ENCODE results near the gene NCOA6. TPM values are rescaled to one million over a fixed set of nuclear protein-coding genes. Genes with fewer than 3 reads are reported as not detected.

NCOA6 gene
- total RNA-seq, 3 donors from 2014 or later (not counting 1 experiment from before 2014, with no cell fraction given): 34.7 to 41.6 (median 37.0) TPM

DNA sequence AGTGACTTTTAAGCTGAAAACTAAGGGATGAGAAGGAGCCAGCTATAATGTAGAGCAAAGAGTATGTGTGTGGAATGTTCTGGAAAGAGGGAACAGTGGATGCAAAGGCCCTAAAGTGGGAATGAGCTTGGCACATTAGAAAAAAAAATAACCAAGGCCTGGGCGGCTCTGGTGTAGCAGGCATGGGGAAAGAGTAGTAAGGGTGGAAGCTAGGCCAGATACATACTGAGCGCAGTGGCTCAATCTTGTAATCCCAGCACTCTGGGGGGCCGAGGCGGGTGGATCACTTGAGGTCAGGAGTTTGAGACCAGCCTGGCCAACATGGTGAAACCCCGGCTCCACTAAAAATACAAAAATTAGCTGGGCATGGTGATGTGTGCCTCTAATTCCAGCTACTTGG lies 38.8 kb upstream of the NCOA6 start:
- Mint-ChIP-seq H3K4me1 (no peaks in the 10 kb centered on the region), H3K9me3 (no peaks in the 10 kb centered on the region), H3K27me3 (ENCODE audit: low read depth in 2 of 2) (no peaks in the 10 kb centered on the region), H3K4me3 (no peak overlapping the region), H3K36me3 (no peaks in the 10 kb centered on the region), H3K27ac (no peak overlapping the region)
- Histone ChIP-seq H3K27ac (ENCODE audit: low read length) (no peak overlapping the region), H3K4me1 (ENCODE audit: control insufficient read depth, insufficient read depth, low read length) (no peaks in the 10 kb centered on the region), H3K4me3 (ENCODE audit: low read length) (no peak overlapping the region), H3K27me3 (ENCODE audit: control insufficient read depth, insufficient read depth, low read length) (no peaks in the 10 kb centered on the region), H3K36me3 (ENCODE audit: control insufficient read depth, insufficient read depth, low read length) (no peaks in the 10 kb centered on the region), H3K9me3 (ENCODE audit: control insufficient read depth, insufficient read depth, low read length) (no peaks in the 10 kb centered on the region)
- WGBS (ENCODE audit: insufficient coverage): over 99% methylated on average over 5 of the region's 5 CpGs
- no peak for ATAC-seq
- intact Hi-C loops (cut with micrococcal nuclease): no loop called here
- no peak for DNase-seq
- TF ChIP-seq, protein P1, sequence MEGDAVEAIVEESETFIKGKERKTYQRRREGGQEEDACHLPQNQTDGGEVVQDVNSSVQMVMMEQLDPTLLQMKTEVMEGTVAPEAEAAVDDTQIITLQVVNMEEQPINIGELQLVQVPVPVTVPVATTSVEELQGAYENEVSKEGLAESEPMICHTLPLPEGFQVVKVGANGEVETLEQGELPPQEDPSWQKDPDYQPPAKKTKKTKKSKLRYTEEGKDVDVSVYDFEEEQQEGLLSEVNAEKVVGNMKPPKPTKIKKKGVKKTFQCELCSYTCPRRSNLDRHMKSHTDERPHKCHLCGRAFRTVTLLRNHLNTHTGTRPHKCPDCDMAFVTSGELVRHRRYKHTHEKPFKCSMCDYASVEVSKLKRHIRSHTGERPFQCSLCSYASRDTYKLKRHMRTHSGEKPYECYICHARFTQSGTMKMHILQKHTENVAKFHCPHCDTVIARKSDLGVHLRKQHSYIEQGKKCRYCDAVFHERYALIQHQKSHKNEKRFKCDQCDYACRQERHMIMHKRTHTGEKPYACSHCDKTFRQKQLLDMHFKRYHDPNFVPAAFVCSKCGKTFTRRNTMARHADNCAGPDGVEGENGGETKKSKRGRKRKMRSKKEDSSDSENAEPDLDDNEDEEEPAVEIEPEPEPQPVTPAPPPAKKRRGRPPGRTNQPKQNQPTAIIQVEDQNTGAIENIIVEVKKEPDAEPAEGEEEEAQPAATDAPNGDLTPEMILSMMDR (IDR thresholded peaks at IDR 0.05): no peak

DNA sequence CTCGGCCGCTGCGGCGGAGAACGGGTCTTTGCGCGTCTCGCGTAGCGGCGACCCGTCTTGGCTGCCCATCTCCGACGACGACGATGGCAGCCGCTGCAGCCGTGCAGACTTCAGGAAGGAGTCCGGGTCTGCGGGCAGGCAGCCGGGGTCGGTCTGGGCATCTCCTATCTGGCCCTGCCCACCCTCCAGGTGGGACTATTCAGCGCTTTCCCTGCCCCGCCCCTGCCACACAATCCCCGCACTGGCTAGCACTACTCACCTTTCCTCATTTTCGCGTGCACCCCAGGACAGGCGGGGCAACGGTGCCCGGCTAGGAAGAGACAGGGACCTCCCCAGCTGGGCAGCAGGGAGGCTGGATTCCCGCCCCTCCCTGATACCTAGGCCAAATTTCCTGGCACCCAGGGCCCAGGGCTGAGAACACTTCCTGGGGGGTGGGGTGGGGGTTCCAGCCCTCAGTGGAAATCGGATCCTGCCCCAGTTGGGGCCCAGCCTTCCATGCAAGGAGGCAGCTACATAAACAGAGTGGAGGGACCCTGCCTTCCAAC lies 38.0 kb upstream of the NCOA6 start:
- TF ChIP-seq, protein P1 (IDR thresholded peaks at IDR 0.05): no peak
- Histone ChIP-seq H3K27me3 (ENCODE audit: control insufficient read depth, insufficient read depth, low read length) (no peaks in the 10 kb centered on the region), H3K27ac (ENCODE audit: low read length) (no peak overlapping the region), H3K36me3 (ENCODE audit: control insufficient read depth, insufficient read depth, low read length) (no peaks in the 10 kb centered on the region), H3K4me1 (ENCODE audit: control insufficient read depth, insufficient read depth, low read length) (no peaks in the 10 kb centered on the region), H3K4me3 (ENCODE audit: low read length) (no peak overlapping the region), H3K9me3 (ENCODE audit: control insufficient read depth, insufficient read depth, low read length) (no peaks in the 10 kb centered on the region)
- Mint-ChIP-seq H3K4me3 (no peak overlapping the region), H3K27ac (no peak overlapping the region), H3K9me3 (no peaks in the 10 kb centered on the region), H3K4me1 (no peaks in the 10 kb centered on the region), H3K36me3 (no peaks in the 10 kb centered on the region), H3K27me3 (ENCODE audit: low read depth in 2 of 2) (no peaks in the 10 kb centered on the region)
- 95% methylated on average over 32 of the region's 32 CpGs for WGBS (ENCODE audit: insufficient coverage)
- ATAC-seq (no peak), DNase-seq (no peak)
- intact Hi-C loops (cut with micrococcal nuclease): no loop called here

DNA sequence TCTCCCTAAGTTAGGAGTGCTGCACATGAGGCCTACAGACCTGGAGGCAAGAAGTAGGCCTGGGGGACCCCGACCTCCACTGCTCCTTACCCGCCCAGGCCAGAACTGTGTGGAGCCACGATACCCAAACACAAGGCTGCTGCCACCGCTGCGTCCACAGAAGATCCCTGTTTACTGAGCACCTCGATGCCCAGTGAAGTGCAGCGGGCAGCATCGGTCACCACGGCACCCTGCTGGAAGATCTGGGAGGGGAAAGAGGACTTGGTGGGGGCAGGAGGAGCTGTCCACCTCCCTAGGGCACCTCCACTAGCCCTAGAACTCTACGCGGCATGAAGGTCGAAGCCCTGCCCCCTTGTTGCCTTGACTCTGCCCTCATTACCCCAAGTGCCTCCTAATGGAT lies 37.3 kb upstream of the NCOA6 start:
- H3K9me3 Mint-ChIP-seq: no peaks in the 10 kb centered on the region

More for the DNA sequence above, 37.3 kb upstream of the NCOA6 start:
- H3K27ac Mint-ChIP-seq: no peak overlapping the region
- Histone ChIP-seq H3K36me3 (ENCODE audit: control insufficient read depth, insufficient read depth, low read length) (no peaks in the 10 kb centered on the region), H3K4me1 (ENCODE audit: control insufficient read depth, insufficient read depth, low read length) (no peaks in the 10 kb centered on the region), H3K27me3 (ENCODE audit: control insufficient read depth, insufficient read depth, low read length) (no peaks in the 10 kb centered on the region), H3K9me3 (ENCODE audit: control insufficient read depth, insufficient read depth, low read length) (no peaks in the 10 kb centered on the region), H3K4me3 (ENCODE audit: low read length) (no peak overlapping the region), H3K27ac (ENCODE audit: low read length) (no peak overlapping the region)
- no peaks in the 10 kb centered on the region for H3K4me1 Mint-ChIP-seq
- 94% methylated on average over 12 of the region's 12 CpGs for WGBS (ENCODE audit: insufficient coverage)
- no peak overlapping the region for H3K4me3 Mint-ChIP-seq
- TF ChIP-seq, protein P1 (IDR thresholded peaks at IDR 0.05): no peak
- ATAC-seq (no peak), DNase-seq (no peak)
- intact Hi-C loops (cut with micrococcal nuclease): no loop called here
- no peaks in the 10 kb centered on the region for H3K36me3 Mint-ChIP-seq
- no peaks in the 10 kb centered on the region for H3K27me3 Mint-ChIP-seq (ENCODE audit: low read depth in 2 of 2)
